ENCODE results near the gene CD38.
"Not testable (repeated sequence)": the region's sequence is repeated elsewhere in the genome, so short reads cannot be mapped to it uniquely, and the experiment has no call there.

CD38 gene

DNA sequence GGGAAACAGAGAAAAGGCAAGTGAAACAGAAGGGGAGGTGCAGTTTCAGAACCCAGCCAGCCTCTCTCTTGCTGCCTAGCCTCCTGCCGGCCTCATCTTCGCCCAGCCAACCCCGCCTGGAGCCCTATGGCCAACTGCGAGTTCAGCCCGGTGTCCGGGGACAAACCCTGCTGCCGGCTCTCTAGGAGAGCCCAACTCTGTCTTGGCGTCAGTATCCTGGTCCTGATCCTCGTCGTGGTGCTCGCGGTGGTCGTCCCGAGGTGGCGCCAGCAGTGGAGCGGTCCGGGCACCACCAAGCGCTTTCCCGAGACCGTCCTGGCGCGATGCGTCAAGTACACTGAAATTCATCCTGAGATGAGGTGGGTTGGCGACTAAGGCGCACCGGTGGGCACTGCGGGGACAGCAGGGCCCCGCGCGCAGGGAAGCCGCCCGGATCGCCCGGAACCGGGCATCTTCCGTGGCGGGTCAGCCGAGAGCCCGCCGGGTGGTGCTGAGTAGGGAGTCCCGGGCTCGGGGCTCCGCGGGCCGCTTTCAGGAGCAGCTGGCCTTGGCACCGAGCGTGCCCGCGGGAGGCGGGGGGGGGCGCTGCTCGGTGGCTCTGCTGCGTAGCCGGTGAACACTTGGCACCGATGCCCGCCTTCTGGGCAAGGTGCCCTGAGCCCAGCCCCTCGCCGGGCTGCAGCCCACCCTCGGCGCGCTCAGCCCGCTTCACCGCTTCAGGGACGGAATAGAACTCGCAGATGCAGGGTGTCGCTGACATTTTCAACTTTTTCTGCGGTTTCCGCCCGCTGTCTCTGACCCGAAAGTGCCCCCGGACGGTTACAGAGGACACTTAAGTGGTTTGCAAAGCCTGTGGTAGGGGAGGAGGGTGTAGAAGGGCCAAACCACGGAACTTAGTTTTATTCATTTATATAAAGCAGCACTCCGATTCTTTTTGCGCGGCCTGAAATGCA, at the start of gene CD38:
Gene CD38 (plus strand): TSS at position 40 of the 953 bp plus-strand sequence. CDS start 87 bp downstream, at position 127.
- DNase-seq = peak; percentile 55

DNA sequence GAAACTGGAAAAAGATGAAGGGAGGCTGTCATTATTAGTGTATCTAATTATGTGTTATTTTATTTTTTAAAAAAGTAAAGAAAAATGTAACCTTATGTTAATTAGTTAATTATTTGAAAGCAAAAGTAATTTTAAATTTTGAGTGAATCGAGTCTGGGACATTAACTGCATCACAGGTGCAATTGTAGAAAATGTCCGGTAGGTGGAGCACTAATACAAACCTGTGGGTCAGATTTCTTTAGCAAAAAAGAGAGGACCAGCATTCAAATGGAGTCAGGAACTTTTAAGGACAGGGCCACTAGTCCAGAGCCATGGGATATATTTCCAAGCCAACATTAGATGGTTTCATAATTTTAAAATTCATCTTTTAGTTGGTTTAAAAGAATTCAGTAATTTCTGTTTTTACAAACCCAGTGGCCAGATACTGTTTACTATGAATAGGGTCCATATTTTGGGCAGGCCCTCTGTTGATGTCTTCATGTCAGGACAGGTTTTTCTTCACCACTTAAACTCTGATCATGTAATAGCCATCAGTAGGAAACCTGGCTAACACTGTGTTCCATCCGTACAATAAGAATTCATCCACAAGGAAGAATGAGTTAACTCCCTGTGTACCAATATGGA, 48.1 kb upstream of the CD38 start:
- DNase-seq = peak; percentile 65

DNA sequence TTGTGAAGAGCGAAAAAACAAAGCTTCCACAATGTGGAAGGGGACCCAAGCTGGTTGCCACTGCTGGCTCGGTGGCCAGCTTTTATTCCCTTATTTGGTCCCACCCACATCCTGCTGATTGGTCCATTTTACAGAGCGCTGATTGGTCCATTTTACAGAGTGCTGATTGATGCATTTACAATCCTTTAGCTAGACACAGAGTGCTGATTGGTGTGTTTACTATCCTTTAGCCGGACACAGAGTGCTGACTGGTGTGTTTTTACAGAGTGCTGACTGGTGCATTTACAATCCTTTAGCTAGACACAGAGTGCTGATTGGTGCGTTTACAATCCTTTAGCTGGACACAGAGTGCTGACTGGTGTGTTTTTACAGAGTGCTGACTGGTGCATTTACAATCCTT, 45.1 kb upstream of the CD38 start:
- not testable (repeated sequence) for DNase-seq

DNA sequence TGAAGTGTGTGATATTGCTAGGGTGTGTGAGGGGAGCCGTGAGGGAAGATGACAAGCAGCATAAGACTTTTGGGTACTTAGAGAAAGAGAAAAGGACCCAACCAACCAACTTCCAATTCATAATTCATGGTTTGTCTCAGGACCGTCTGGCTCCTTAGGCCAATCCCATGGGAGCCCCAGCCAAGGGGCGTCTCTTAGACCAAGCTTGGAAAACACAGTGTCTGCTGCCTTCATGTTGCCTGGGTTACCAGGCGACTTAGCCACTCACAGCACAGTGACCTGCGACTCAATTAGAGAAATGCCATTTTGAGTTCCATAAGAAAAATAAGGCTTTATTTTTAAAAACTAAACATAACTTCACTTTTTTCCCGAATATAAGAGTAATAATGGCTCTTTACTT, 42.6 kb upstream of the CD38 start:
- no peak for DNase-seq

DNA sequence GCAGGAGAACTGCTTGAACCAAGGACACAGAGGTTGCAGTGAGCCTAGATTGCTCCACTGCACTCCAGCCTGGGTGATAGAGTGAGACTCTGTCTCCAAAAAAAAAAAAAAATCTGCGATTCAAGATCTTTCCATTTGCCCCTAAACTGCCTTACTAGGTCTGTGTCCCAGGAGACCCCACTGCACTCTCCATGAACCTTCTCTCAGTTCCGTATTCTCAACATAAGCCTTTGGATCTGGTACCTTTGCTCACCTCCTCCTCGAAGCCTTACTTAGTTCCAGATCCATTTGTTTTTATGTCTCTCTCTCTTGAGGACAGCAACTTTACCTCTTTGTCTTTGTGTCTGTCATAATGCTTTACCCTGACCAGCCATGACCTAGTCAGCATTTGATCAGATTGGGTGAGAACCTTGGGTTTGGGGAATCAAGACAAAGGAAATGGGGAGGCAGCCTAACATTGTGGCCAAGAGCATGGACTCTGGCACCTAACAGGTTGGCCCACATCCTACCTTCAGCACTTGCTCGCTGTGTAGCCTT, 41.5 kb upstream of the CD38 start:
- no peak for DNase-seq

DNA sequence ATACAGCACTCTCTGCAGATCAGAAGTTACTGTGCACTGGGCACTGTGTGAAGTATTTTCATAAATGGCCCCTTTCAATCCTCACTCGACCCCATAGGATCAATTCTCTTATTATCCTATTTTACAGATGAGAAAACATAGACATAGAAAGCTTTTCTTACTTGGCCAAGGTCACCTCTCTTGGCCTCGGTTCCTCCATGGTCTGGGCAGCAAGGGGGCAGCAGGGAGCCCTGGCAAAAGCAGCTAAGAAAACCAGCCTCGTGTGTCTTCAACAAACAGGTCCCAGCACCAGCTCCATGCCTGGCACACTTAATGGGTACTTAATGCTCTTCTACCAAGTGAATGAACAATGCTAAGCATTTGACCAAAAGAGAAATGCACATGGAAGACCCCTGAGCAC, 40.9 kb upstream of the CD38 start:
- no peak for DNase-seq

DNA sequence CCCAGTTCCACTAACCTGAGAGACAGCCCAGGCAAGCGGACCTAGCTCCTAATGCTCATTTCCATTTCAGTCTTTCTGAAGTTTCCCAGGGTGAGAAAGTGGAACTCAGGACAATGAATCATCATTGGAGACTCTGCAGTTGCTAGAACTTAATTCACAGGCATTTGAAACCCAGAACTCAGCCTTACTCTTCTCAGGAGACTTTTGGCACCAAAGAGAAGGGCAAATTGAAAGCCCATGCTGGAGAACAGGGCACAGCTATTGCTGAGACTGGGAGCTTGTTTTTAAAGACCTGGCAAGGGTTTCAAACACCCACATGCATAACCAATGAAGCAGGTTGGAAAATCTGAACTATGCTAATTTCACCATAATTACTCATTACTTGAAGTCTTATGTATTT, 39.3 kb upstream of the CD38 start:
- no peak for DNase-seq

DNA sequence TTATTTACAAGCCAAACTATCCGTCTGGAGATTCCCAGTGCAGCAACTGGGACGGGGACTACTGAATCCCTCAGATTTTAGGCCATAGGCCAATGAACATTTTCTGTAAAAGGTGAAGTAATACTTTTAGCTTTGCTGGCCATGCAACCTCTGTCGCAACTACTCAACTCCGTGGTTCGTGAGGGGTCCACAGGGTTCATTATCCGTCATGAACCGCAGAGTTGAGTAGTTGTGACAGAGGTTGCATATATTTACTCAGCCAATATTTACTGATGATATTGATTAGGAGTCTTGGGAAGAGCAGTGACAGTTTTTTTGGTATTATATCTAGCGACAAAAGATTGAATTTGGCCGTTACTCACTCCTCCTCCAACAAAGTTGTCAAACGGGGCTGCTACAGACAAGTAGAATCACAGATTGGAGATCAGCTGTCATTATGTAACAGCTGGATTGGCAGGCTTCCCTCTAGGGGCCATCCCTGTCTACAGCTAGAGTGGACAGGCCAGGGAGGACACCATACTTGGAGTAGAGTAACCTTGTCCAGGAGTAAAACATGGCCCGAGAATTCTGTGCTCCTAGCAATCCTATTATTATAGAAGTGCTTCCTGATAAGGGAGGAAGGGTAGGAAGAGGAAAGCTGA, 37.2 kb upstream of the CD38 start:
- no peak for DNase-seq

DNA sequence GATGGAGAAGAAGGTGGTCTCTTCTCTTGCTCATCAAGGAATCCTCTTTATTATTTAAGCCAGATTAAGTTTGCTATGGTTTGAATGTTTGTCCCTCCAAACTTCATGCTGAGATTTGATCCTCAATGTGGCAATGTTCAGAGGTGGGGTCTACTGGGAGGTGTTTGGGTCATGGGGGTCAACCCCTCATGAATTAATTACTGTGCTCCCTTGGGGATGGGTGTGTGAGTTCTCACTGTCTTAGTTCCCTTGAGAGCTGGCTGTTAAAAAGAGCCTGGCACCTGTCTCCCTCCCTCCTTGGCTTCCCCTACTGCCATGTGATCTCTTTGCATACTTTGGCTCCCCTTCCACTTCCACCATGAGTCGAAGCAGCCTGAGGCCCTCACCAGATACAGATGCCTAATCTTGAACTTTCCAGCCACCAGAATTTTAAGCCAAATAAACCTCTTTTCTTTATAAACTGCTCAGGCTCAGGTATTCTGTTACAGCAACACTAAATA, 36.0 kb upstream of the CD38 start:
- DNase-seq = no peak

DNA sequence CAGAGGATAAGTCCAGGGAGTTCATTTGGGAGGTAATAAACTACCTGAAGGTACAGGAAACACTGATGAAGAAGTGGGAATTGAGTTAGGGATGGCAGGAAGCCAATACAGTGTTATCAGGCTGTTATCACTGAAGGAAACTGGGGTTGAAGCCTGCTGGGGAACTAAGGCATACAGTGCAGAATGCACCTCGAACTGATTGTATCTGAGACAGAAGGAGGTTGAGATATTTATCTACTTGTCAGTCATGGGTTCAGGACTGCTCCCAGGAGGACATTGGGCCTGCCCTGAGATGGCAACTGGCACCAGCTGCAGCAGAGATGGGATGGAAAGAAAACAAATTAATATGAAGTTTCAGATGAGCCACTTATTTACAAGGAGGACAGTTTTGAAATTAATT, 35.5 kb upstream of the CD38 start:
- no peak for DNase-seq

DNA sequence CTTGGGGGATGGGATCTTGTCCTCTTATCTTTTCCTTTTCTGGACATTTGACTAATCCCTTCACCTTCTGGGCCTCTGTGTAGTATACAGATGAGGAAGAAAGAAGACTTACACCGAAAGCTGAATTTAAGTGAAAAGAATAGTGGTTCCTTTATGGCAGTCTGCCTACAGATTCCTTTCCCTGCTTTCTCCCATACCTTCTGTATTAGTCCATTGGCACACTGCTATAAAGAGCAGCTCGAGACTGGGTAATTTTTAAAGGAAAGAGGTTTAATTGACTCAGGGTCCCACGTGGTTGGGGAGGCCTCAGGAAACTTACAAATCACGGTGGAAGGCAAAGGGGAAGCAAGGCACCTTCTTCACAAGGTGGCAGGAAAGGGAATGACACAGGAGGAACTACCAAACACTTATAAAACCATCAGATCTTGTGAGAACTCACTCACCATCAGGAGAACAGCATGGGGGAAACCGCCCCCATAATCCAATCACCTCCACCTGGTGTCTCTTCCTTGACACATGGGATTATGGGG, 34.0 kb upstream of the CD38 start:
- no peak for DNase-seq

DNA sequence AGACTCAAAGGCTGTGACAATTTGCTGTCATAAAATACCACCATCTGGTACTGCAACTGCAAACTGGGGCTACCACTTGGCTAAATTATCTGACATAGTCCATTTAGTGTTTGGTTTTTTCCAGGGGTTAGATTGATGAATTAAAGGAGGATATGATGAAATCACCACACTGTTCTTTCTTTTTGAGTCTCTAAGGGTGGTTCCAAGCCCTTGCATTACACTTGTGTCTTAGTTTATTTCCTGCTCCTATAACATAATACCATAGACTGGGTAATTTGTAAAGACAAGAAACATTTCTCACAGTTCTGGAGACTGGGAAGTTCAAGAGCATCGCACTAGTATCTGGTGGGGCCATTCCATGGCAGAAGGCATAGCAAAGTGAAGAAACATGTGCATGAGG, 32.0 kb upstream of the CD38 start:
- no peak for DNase-seq

DNA sequence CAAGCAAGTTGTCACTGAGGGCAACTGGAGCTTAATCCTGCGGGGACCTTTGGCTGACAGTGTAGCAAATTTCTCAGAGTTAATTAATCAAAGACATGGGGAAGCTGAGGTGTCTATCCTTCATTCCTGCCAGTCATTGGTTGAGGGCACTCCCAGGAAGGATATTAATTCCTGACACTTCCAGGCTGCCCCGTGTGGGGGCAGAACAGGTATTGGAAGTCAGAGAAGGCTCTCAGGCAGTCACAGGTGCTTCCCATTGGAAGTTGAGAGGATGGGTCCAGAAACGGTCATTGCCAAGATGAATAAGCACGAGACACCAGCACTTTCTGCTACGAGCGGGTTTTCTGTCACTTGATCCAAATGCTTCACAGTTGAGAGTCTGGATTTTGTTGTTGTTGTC, 29.1 kb upstream of the CD38 start:
- no peak for DNase-seq

DNA sequence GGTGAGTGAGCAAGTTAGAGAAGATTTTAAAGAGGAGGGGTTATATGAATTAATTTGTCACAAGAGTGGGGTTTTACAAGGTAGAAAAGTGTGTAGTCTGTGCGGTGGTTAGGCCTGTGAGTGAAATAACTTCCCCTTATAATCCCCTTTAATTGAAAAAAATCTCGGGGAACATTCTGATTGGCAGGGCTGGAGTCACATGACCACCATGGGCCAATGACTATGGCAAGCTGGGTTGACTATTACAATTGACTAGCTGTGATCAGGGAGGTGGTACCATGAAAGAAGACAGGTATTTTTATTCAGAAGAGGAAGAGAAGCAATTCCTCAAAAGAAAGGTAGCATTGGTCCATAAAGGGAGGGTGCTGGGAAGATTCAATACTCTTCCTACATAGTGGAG, 27.0 kb upstream of the CD38 start:
- no peak for DNase-seq

DNA sequence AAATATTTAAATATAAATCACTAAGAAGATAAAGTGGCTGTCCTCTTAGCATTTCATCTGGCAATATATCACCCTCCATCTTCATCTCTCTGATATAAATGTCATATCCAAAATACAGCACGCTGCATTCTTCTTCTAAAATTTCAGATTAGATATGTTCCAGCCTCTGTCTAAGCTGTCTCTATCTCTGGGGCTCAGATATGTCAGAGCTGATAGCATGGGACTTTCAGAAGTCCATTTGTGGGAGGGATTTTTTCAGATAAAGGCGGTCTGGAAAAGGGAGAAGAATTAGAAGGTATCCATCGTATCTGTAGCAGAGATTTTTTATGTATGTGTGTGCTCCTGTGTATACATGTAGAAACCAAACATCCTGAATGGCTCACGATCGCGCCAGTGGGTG, 25.0 kb upstream of the CD38 start:
- no peak for DNase-seq

DNA sequence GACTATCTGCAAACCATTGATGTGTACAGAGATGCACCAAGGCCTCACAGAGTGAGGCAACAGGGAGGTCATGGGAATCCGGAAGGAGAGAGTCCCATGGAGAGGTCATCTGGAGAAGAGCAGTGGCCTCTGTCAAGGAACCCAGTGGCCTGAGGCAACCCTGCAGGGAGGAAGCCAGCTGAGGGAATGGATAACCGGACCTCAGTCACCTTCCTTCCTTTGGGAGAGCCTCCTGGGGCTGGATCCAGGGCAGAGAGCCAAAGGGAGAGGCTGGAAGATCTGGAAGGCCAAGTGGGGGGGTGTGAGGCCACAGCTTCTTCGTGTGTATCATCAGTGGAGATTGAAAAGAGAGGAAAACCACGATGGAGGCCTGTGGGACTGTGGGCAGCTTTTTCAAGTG, 24.3 kb upstream of the CD38 start:
- no peak for DNase-seq

DNA sequence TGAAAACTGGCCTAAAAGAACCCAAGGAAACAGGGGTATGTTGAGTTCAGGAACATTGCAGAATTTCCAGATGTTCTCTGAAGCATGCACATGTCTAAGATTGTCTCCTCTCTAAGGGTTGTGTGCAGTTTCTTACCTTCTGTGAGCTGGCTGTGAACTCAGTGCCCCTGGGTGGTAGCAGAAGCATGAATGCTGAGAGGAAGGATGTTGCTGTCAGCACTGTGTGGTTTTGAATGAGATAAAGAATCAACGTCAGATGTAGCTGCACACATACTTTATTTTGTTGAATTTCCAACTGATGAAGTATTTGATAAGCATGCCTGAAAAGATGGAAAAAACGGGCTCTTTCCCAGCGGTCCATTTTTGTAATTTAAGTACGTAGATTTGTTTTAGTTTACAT, 23.8 kb upstream of the CD38 start:
- DNase-seq = peak; percentile 54

DNA sequence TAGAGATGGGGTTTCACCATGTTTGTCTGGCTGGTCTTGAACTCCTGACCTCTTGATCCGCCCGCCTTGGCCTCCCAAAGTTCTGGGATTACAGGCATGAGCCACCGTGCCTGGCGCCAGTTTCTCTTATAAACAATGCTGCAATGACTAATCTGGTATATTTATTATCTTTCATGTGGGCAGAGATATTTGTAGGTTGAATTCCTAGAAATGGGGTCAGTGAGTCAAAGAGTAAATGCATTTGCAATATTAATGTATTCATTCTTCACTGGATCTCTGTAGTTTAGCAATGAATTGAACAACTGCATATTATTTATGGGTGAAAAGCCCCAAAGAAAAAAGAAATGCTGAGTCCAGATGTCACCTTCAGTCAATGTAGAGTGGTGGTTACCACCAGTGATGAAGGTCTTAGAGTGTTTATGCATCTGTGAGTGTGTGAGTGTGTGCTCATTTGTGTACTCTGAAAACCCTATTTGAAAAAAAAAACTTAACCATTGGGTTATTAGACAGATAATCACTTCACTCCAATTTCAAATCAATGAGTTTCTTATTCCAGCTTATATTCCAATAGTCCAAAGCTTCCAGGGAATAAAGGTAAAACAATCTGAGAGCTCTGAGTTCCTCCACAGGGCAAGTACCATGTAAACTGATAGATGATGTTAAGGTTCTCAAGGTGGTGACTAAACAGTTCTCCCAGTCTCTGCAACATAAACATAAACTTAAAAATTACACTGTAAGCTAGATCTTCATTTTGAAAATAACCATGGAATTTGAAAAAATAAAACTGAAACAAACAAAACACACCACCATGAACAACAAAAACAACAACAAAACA, 22.6 kb upstream of the CD38 start:
- peak; percentile 21 for DNase-seq

DNA sequence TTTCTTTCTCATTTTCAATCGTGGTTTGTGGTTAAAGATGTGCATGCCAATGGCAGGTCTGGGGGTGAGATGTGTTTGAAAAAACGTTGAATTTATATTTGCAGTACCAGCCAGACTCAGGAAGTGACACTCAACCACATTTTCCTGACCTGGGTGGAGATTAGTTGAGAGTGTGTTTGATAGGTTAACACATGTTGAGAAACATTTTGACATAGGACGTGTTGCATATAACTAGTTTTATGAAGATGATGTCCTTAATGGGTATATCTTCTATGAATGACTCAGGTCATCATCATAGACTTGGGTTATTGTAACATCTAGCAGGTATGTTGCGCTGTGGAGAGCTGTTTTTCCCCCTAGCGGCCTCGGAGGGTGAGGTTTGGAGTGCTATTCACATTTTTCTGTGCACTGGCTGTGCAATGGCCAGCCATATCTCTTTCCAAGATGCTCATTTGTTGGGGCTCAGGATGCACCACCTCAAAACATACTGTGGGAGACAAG, 21.7 kb upstream of the CD38 start:
- peak; percentile 85 for DNase-seq

DNA sequence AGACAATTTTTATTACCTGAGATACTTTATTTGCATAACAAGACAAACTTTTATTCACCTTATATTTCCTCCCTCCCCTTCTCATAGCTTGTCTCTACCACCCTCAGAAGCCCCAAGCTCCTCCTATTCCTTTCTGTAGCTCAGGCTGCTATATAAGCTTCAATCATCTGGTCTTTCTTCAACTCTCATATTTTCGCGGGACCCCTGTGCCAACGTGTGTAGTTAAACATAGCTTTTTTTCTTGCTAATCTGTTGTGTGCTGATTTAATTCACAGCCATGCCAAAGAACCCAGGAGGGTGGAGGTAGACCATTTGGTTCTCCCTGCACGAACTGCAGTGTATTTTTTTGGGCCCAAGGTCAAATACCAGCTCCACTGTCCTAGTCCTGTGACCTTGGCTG, 21.1 kb upstream of the CD38 start:
- no peak for DNase-seq

DNA sequence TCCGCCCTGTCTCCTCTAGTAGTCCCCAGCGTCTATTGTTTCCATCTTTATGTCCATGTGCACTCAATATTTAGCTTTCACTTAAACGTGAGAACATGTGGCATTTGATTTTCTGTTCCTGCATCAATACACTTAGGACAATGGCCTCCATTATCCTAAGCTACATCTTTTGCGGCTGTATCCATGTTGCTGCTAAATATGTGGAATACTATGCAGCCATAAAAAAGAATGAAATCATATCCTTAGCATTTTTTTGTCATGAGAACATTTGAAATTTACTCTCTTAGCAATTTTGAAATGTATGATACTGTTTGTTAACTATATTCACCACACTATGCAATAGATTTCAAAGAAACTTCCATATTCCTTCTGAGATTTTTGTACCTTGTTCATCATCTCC, 19.8 kb upstream of the CD38 start:
- no peak for DNase-seq

DNA sequence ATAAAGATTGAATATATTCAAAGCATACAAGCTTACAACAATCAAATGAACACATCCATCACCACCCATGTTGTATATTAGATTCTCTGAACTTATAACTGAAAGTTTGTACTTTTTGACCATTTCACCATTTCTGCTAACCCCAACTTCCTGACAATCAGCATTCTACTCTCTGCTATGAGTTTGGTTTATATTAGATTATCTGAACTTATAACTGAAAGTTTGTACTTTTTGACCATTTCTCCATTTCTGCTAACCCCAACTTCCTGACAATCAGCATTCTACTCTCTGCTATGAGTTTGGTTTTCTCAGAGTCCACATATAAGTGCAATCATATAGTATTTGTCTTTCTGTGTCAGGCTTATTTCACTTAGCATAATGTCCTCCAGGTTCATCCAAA, 15.7 kb upstream of the CD38 start:
- DNase-seq = not testable (repeated sequence)

All from CD4-positive, alpha-beta T cell treated with Interleukin-12 subunit alpha and Interleukin-12 subunit beta, for 1 hour (primary cell).